Measurements from ENCODE around the gene PIK3IP1.

Gene PIK3IP1

GRCh38 chr22:31278151-31278621, 14.1 kb downstream of the PIK3IP1 start:
- no peak for DNase-seq

DNA sequence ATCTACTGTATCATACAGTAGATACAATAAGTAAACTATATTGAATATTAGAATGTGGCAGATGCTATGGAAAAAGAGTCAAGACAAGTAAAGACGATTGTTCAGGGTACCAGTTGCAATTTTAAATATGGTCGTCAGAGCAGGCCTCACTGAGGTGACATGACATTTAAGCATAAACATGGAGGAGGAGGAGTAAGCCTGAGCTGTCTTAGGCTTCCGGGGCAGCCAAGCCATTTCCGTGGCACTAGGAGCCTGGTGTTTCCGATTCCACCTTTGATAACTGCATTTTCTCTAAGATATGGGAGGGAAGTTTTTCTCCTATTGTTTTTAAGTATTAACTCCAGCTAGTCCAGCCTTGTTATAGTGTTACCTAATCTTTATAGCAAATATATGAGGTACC, 14.5 kb downstream of the PIK3IP1 start:
- DNase-seq: no peak

DNA sequence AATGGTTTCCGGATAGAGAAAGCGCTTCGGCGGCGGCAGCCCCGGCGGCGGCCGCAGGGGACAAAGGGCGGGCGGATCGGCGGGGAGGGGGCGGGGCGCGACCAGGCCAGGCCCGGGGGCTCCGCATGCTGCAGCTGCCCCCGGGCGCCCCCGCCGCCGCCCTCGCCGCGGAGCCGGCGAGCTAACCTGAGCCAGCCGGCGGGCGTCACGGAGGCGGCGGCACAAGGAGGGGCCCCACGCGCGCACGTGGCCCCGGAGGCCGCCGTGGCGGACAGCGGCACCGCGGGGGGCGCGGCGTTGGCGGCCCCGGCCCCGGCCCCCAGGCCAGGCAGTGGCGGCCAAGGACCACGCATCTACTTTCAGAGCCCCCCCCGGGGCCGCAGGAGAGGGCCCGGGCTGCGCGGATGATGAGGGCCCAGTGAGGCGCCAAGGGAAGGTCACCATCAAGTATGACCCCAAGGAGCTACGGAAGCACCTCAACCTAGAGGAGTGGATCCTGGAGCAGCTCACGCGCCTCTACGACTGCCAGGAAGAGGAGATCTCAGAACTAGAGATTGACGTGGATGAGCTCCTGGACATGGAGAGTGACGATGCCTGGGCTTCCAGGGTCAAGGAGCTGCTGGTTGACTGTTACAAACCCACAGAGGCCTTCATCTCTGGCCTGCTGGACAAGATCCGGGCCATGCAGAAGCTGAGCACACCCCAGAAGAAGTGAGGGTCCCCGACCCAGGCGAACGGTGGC, 15.7 kb downstream of the PIK3IP1 start:
- no peak for DNase-seq

GRCh38 chr22:31275576-31275975, 16.7 kb downstream of the PIK3IP1 start:
- DNase-seq: no peak

- DNase-seq: no peak
These were observed 17.3 kb downstream of the PIK3IP1 start for GRCh38 chr22:31275018-31275417.

DNA sequence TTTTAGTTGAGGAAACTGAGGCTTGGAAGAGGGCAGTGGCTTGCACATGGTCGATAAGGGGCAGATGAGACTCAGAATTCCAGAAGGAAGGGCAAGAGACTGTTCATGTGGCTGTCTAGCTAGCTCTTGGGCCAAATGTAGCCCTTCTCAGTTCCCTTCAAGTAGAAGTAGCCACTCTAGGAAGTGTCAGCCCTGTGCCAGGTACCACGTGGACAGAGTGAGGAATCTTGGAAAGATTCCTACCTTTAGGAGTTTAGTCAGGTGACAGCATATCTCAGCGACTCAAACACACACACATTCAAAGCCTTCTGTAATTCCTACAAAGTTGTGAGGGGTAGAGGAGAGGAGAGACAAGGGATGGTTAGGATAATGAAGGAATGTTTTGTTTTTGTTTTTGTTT, 18.3 kb downstream of the PIK3IP1 start:
- DNase-seq: no peak

DNA sequence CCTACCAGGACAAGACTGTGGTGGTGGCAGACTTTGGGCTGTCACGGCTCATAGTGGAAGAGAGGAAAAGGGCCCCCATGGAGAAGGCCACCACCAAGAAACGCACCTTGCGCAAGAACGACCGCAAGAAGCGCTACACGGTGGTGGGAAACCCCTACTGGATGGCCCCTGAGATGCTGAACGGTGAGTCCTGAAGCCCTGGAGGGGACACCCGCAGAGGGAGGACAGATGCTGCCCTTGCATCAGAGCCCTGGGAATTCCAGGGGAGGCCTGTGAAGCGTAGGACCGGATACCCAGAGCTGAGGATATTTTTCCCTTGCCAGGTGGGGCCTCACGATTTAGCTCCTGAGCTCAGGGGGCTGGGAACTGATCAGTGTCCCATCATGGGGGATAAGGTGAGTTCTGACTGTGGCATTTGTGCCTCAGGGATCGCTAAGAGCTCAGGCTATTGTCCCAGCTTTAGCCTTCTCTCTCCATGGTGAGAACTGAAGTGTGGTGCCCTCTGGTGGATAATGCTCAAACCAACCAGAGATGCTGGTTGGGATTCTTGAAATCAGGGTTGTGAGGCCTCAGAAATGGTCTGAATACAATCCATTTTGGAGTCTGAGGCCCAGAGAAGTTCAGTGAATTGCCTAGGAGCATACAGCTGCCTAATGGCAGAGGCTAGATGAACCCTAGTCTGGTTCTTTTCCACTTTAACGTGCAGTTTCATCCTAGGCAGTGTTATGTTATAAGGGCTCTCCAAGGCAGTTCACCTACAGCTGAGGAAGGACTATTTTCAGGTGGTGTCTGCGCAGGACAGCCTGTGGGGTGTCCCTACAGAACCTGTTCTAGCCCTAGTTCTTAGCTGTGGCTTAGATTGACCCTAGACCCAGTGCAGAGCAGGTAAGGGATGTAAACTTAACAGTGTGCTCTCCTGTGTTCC, 19.5 kb downstream of the PIK3IP1 start:
- DNase-seq: peak; percentile 66

DNA sequence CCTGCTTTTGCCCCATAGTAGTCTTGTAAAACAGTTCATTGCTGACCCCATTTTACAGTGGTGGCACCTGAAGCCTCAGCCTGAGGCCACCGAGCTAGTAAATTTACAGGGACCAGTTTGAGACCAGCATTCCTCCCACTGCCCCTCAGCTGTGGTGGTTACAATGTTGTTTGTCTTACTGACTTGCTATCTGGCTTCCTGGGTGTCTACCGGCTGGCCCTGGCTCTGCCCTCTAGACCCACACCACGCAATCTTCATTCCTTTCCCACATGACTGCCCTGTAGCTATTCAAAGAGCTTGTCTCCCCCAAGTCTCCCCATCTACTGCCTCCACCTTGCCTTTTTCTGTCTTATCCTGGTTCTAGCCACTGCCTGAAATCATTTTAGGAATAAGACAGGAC, 20.8 kb downstream of the PIK3IP1 start:
- DNase-seq: no peak

GRCh38 chr22:31271026-31271425, 21.3 kb downstream of the PIK3IP1 start:
- DNase-seq: no peak

DNA sequence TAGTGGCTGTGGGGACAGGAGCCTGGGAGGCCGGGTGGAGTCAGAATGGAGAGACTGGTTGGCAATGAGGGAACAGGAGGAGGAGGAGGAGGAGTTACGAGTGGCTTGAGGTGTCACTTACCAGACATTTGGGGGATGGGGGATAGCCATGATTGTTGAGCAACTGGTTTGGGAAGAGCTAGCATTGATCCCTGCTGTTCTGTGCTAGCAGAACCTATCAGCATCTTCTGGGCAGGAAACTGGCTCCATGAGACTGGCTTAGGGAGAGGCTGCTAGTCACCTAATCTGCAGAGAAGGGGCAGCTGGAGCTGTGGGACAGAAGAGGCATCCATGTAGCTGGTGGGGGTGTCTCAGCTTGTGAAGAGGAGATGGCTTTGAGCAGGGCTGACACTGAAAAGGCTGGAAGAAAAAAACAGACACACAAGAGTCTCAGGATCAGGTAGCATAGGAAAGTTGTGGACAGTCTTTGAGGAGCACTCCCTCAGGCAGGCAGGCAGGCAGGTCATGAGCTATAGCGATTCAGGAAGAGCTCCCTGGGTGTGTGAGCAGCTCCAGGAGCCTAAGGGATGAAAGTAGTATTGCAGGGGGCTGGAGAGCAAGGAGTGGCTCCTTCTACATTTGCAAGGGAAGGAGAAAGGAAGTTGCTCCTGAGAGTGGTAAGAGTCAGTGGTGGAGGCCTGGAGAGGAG, 22.3 kb downstream of the PIK3IP1 start:
- DNase-seq: no peak

GRCh38 chr22:31268281-31268680, 24.0 kb downstream of the PIK3IP1 start:
- DNase-seq: no peak

DNA sequence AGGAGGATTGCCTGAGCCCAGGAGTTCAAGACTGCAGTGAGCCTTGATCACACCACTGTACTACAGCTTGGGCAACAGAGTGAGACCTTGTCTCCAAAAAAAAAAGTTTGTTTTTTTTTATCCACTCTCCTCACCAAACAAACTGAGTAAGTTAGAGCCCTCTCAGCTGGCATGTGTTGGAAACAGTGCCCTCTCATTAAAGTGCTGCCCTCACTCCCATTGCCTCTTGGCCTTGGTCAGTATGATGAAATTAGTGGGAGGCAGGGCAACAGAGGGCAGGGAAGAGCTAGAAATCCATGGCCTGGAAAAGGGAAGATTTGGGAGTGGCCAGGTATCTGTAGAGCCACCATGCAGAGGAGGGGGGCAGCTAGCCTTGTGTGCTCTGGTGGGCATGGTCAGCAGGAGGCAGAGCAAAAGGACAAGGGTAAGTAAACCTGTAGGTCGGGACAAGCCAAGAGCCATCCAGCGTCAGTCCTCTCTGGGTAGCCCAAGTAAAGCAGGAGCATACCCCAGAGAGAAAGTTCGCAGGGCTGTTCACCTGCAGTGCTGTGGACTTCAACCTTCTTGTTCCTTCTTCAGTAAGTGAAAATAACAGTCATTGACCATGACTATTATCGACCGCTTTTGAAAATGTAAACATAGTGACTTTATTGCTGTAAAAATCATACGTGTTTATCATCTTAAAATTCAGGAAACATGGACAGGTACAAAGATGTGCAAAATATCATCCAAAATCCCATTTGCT, 28.2 kb downstream of the PIK3IP1 start:
- no peak for DNase-seq

- DNase-seq: no peak
These were observed 29.8 kb downstream of the PIK3IP1 start for GRCh38 chr22:31262312-31263133.

- no peak for DNase-seq
These were observed 31.8 kb downstream of the PIK3IP1 start for GRCh38 chr22:31260474-31260856.

DNA sequence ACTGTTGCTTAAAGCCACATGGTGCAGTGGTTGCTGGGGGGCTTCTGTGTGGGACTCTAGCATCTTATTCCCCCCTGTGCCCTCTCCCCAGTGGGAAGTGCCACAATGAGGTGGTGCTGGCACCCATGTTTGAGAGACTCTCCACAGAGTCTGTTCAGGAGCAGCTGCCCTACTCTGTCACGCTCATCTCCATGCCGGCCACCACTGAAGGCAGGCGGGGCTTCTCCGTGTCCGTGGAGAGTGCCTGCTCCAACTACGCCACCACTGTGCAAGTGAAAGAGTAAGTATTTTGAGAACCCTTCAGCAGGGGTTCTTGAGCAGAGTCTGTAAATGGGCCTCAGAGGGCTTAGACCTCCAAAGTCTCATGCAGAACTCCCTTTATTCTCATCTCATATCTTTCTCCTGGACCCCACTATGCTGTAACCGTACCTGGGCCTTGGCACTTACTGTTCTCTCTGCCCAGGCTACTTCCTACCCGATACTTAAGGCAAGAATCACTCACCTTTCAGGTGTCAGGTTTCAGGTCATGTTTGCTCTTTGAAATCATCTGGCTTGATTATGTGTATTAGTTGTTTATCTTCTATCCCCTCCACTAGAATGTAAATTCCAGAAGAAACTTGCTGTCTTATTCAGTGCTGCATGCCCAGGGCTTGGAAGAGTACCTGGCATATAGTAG, 32.4 kb downstream of the PIK3IP1 start:
- DNase-seq: no peak

DNA sequence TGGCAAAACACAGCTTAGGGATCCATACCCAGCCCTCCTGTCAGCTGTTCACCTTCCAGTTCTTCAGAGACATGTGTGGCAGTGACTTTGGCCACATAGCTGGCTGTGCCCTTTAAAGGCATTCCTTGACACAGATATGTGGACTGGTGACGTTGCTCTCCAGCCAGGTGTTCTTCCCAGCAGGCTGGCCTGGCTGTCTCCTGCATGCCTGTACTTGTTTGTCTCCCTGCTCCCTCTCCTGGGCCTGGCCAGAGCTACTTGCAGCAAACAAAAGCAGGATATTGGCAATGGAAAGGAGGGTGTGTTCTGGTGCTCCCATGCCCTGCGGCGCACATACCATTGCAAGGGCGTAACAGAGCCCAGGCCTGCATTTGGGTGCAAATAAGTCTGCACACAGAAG, 38.3 kb downstream of the PIK3IP1 start:
- no peak for DNase-seq

- DNase-seq: no peak
These were observed 41.3 kb downstream of the PIK3IP1 start for GRCh38 chr22:31250740-31251600.

GRCh38 chr22:31248965-31249958, 43.0 kb downstream of the PIK3IP1 start:
- DNase-seq: no peak

Data from activated CD4-positive, alpha-beta T cell treated with anti-CD3 and anti-CD28 coated beads, Interleukin-2, Interleukin-6, amounts not matched to agents 100 ng/mL and 50 ng/mL, durations not matched to agents 16 hours and 8 hours (primary cell).